GM19240 (cell line): ENCODE results near the gene DNAJC15.
"Not testable (repeated sequence)": the region's sequence is repeated elsewhere in the genome, so short reads cannot be mapped to it uniquely, and the experiment has no call there.

Experiments
- DNase-seq: peaks from one replicate; pipeline ENCODE4 v3.0.0; 2011; ENCODE audit warnings: low spot score; ENCODE audit not compliant: insufficient read length

DNAJC15 gene

DNA sequence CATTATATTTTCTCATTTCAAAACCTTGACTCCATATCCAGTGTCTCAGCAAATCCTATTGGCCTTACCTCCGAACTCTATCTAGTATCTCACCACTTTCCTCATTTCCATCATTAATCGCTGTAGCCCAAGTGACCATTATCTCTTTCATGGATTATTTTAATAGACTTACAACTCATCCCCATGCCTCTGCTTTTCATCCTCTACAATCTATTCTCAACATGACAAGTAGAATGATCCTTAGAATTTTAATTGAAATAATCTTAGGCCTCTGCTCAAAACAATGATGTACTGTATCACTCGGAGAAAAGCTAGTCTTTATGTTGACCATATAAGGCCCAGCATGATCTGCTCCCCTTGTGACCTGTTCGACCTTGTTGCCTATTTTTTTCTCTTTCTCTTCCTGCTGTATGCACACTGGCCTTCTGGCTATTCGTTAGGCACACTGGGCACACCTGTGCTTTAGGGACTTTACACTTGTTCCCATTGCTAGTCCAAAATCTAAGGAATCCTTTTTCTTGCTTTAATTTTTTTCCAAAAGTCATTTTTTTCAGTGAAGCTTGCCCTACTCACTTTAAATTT, 21.4 kb downstream of the DNAJC15 start:
- no peak for DNase-seq

DNA sequence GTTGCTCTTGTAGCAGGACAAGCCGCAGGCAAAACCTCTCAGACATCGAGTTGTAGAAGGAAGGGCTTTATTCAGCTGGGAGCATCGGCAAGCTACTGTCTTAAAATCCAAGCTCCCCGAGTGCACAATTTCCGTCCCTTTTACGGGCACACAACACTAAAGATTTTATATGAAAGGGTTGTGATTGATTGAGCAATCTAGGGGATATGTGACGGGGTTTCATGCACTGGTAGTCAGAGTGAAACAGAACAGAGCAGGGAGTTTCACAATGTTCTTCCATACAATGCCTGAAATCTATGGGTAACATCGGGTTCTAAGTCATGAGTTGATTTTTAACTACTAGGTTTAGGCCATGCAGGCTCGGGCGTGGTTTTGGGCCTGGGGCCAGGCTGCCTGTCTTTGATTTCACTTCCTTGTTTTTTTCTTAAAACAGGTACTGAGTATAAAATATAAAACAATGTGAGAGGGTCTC, 22.0 kb downstream of the DNAJC15 start:
- DNase-seq: not testable (repeated sequence)

DNA sequence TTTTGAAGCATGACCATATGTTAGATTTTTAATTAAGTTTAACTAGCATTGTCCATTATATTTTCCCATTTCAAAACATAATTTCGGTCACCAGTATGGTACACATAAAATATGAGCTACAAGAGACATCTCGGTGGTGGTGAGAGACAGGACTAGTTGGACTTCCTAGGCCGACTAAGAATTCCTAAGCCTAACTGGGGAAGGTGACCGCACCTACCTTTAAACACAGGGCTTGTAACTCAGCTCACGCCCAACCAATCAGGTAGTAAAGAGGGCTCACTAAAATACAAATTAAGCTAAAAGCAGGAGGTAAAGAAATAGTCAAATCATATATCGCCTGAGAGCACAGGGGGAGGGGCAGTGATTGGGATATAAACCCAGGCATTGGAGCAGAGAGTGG, 22.9 kb downstream of the DNAJC15 start:
- no peak for DNase-seq

DNA sequence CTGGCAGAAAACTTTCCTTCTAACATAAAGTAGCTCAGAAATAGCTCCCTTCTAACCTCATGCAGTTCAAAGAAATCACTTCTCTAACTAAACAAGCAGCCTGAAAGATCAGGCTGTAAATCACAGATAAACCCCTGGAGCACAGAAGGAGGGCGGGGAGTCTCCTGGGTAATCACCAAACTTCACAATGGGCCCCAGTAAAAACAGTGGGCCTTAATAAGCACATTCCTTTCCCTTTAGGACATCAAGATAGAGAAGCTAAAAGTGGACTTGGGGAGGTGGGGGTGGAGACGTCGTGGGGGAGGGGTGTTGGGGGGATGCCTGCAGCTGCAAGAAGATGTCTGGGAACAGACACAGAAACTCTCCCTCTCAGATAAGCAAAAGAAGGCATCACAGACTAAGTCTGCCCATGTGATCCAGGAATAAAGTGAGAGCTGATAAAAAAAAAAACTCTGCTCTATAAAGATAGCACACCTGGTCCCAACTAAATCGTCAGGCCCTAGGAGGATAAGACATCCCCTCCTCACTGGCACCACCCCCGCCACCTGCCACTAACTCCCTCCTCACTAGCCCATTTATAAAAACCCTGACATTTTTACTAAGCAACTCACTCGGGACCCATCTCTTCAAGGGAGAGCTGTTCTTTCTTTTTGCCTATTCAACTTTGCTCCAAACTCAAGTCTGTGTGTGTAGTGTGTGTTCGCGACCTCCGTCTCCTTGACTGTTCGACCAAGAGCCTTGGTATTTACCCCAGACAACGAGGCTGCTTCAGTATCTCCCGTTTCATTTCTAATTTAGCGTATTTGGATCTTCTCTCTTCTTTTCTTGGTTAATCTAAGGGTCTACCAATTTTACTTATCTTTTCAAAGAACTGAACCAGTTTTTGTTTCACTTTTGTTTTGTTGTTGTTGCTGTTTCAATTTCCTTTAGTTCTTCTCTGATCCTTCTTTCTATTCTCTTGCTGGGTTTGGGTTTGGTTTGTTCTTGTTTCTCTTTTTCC, 31.7 kb downstream of the DNAJC15 start:
- DNase-seq: no peak

DNA sequence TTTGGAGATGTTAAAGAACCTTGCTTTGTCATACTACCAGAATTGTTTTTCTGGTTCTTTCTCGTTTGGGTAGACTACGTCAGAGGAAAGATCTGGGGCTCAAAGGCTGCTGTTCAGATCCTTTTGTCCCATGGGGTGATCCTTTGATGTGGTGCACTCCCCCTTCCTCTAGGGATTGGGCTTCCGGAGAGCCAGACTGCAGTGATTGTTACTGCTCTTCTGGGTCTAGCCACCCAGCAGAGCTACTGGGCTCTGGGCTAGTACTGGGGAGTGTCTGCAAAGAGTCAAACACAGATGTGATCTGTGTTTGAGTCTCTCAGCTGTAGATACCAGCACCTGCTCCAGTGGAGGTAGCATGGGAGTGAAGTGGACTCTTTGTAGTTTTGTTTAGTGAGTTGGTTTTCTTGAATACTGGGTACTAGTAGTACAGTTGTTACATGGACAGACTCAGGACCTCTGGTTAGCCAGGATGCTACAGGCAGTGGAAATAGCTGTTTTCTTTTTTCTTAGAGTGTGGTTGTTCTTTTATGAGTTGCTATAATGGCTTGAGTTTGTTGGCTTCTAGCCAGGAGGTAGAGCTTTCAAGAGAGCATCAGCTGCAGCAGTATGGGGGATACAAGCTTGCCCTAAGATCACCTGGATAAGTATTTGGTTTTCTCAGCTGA, 34.4 kb downstream of the DNAJC15 start:
- no peak for DNase-seq

DNA sequence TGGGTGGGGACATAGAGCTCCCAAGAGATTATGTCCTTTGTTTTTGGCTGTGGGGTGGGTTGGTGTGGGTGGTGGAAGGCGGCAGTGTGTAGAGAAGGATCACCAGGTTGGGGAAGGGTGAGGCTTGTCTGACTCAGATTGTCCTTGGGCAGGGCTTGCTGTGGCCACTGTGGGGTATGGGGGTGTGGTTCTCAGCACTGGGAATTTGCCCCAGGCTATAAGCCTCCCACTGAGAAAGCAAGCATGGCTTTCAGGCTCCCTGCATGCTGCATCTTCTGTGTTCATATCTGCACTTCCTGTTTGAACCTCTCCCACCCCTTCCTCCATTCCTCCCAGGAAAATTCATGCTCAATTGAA, 34.9 kb downstream of the DNAJC15 start:
- no peak for DNase-seq

DNA sequence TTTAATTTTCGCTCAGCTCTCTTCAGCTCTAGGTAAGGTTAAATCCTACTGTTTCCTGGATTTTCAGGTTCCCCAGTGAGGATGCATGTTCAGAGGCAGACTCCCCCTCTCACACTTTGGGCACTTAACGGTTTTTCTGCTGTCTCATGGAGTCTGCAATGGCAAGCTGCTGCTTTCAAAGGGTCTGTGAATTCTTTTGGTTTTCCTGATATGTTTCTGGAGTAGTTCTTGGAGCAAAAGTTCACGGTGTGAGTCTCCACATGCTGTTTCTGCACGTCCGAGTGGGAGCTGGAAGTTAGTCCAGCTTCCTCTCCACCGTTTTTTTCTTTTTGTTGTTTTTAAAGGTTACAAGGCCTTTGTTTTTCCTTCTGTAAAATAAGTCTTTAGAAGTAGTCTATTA, 35.4 kb downstream of the DNAJC15 start:
- DNase-seq: no peak

DNA sequence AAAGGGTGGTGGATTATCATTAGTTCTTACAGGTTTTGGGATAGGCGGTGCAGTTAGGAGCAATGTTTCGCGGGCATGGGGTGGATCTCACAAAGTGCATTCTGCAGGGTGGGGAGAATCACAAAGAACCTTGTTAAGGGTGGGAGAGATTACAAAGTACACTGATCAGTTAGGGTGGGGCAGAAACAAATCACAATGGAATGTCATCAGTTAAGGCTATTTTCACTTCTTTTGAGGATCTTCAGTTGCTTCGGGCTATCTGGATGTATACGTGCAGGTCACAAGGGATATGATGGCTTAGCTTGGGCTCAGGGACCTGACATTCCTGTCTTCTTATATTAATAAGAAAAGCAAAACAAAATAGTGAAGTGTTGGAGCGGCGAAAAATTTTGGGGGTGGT, 36.4 kb downstream of the DNAJC15 start:
- DNase-seq: not testable (repeated sequence)

DNA sequence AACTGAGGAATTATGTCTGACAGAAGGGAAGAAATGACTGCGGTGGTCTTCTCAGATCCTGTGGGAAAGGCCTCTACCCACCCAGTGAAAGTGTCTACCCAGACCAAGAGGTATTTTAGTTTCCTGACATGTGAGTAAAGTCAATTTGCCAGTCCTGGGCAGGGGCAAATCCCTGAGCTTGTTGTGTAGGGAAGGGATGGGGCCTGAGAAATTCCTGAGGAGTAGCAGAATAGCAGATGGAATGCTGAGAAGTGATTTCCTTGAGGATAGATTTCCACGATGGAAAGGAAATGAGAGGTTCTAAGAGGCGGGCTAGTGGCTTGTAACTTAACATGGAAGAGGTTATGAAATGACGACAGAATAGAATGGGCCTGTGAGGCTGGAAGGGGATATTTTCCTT, 37.4 kb downstream of the DNAJC15 start:
- not testable (repeated sequence) for DNase-seq

DNA sequence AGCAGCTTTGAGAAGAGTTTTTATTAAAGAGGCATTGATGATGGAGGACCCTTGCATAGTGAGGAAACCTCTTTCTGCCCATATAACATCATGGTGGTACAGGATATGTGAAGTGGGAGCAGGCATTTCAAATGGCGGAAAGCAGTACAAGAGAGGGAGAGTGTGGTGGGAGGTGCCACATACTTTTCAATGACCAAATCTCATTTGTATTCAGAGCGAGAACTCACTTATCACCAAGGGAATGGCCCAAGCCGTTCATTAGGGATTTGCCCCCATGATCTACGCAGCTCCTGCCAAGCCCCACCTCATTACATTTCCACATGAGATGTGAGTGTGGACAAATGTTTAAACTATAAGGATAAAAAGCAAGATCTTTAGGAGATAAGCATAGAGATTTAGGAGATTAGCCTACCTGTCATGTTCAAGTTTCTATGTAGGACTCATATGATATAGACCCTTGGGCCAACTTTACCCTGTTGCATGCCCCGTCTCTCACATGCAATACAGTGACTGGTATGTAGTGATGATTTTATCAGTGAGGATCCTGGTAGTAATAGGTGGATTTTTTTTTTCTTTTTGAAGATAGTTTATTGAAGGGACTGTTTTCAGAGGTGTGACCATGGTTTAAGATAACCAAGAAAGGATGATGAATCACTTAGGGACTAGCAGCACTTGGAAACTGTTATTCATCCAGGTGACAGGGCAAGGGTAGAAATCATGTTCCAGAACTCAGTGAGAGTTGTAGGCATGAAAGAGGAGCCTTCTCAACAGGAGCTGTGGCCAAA, 38.3 kb downstream of the DNAJC15 start:
- no peak for DNase-seq

DNA sequence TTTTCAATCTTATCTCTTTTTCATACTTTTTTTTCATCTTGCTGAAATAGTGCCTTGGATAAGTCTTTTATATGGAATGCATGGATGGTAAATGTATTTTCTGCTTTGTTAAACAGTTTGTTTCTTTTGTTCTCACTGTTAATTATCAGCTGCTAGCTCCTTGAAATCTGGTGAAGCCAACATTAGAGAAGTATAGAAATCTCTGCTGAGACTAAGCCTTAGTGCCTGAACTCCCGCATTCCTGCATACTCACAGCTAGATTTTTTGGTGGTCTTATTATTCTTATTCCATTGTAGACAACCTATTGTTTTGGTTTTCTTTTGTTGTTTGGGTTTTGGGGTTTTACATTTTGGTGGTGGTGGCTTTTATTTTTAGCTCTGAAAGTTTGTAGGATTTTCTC, 48.4 kb downstream of the DNAJC15 start:
- no peak for DNase-seq

DNA sequence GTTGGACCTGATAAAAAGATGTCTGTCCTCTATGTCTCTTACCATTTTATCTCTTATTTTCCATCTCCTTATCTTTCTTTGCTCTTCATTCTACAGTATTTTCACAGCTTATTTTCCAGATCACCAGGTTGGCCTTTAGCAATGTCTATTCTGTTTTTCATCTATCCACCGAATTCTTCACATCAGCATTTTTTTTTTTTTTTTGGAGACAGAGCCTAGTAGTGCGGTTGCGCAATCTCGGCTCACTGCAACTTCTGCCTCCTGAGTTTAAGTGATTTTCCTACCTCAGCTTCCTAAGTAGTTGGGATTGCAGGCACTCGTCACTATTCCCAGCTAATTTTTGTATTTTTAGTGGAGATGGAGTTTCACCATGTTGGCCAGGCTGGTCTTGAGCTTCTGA, 49.0 kb downstream of the DNAJC15 start:
- DNase-seq: no peak

DNA sequence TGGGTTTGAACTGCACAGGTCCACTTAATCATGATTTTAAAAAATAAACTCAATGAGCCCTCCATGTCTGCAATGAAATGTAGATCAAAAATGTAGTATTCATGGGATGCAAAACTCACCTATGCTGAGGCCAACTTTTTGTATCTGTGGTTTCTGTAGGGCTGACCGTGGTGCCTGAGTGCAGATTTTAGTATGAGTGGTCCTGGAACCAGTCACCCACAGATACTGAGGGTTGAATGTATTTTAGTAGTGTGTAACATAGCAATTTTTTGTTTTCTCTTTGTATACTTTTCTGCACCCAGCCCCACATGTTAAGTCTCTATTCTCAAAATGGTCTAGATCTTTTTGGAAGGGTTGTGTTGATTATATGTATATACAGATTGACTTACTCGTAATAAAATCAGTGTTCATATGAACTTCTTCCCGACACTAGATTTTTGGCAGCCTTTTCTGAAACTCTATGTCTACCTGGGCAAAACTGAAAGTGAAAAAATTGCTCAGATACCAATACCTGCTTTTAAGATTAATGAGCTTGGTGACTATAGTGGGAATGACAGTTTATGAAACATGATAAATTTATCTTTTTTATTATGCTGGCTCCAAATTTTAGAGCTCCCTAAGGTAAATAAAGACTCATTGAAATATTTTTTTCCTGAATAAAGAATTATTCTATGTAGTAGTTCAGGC, 51.6 kb downstream of the DNAJC15 start:
- no peak for DNase-seq

DNA sequence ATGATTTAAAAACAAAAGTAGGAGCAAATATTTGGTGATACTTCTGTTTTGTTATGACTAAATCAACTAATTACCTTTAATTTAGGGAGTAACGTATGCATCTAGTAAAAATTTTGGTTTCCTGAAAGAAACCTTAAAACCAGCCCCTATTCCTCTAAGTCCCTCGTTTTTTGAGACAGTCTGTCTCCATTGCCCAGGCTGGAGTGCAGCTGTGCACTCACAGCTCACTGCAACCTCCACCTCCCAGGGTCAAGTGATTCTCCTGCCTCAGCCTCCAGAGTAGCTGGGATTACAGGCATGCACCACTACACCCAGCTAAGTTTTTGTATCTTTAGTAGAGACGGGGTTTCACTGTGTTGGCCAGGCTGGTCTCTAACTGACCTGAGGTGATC, 52.1 kb downstream of the DNAJC15 start:
- not testable (repeated sequence) for DNase-seq

DNA sequence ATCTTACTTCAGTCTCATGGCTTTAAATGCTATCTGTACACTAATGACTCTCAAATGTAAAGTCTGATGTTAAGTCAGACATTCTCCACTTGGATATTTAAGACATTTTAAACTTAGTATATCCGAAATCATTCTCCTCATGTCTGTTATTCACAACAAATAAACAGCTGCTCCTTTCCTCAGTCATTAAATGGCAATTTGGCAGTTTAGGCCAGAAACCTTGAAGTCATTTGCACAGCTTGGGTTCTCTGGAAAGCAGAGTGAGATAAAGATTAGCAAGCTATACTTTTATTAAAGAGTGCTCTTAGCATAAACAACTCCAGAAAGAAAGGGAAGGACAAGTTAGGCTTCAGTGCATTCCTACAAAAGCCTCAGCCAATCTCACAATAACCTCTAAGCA, 53.7 kb downstream of the DNAJC15 start:
- no peak for DNase-seq

DNA sequence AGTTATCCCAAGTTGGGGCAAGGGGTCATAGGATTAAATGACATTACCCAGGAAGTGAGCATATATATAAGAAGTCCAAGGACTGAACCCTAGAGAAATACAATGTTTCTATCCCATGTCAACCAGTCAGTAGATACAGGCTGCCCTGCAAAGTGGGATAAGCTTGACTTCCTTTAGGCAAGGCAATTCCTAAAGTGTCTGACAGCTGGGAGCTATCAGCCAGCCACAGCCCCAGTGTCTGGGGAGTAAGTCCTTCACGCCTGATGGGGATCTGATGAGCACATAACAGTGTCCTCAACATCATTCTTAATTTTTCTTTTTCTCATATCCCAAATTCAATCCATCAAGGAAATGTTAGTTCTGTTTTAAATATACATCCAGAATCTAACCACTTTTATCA, 54.1 kb downstream of the DNAJC15 start:
- no peak for DNase-seq

DNA sequence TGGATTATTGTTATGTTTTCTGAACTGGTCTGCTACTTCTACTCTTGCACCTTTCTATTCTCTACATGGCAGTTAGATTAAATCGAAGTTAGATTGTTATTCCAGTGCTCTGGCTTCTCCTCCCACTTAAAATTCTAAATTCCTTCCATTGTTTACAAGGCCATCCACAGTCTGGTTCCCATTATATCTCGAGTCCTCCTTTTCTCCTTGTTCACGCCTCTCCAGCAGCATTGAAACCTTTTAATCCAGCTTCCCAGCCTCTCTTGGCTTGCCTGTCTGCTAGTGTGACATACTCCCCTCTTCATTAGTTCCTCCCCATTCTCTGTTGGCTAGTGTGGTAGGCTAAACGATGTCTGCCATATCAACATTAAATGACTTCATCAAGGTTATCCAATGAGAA, 54.5 kb downstream of the DNAJC15 start:
- DNase-seq: no peak

DNA sequence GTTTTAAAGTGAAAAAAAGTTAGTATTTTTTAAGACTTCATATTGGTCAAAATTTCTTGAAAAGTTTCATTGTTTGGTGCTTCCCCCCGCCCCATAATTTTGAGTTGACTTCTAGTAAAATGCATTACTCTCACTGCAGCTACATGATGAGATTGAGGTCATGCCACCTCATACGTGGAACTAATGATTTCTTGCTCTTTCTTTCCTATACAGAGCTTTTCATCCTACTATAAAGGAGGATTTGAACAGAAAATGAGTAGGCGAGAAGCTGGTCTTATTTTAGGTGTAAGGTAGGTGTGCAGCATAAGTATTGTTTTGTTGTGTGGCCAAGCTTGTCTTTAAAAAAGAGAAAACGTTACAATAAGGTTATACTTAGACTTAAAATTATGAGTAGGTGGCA, 55.0 kb downstream of the DNAJC15 start:
- no peak for DNase-seq

DNA sequence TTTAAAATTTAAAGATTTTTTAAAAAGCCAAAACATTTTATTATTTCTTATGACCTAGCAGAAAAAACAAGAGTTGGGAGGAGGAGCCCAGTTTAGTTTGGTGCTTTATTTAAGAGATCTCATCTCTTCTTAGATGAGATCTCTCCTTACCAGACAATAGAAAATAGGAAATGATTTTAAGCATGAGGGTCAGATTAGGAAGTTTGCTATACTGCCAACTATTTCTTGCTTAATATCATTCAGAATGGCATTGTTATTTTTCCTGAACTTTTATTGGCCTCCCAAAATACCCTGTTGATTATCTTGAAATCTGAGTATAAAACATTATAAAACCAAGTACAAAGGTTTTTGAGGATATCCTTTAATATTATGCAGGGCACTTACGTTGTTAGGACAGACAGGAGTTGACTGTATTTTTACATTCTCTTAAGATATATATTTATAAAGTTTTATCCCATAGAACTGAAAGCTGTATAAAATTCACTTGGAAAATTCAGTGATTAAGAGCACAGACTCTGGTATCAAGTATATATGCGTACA, 56.1 kb downstream of the DNAJC15 start:
- DNase-seq: no peak

DNA sequence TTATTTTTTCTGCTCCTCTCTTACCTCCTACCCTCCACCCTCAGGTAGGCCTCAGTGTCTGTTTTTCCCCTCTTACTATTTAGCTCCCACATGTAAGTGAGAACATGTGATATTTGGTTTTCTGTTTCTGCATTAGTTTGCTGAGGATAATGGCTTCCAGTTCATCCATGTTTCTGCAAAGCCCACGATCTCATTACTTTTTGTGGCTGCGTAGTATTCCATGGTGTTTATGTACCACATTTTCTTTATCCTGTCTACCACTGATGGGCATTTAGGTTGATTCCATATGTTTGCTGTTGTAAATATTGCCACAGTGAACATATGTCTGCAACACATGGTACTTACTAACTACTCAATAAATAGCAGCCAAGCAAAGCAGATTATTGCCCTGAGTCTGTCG, 56.8 kb downstream of the DNAJC15 start:
- no peak for DNase-seq

DNA sequence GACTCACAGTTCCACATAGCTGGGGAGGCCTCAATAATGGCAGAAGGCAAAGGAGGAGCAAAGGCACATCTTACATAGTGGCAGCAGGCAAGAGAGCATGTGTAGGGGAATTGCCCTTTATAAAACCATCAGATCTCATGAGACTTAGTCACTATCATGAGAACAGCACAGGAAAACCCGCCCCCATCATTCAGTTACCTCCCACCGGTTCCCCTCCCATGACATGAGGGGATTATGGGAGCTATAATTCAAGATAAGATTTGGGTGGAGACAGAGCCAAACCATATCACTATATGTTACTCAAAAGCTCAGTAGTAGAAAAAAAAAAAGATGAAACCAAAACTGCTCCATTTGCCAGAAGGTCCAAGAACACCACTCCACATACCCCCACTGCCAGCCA, 58.5 kb downstream of the DNAJC15 start:
- DNase-seq: no peak
